ENCODE measurements around the gene MYL6B.
"Not testable (repeated sequence)": the region's sequence is repeated elsewhere in the genome, so short reads cannot be mapped to it uniquely, and the experiment has no call there.

Gene MYL6B

DNA sequence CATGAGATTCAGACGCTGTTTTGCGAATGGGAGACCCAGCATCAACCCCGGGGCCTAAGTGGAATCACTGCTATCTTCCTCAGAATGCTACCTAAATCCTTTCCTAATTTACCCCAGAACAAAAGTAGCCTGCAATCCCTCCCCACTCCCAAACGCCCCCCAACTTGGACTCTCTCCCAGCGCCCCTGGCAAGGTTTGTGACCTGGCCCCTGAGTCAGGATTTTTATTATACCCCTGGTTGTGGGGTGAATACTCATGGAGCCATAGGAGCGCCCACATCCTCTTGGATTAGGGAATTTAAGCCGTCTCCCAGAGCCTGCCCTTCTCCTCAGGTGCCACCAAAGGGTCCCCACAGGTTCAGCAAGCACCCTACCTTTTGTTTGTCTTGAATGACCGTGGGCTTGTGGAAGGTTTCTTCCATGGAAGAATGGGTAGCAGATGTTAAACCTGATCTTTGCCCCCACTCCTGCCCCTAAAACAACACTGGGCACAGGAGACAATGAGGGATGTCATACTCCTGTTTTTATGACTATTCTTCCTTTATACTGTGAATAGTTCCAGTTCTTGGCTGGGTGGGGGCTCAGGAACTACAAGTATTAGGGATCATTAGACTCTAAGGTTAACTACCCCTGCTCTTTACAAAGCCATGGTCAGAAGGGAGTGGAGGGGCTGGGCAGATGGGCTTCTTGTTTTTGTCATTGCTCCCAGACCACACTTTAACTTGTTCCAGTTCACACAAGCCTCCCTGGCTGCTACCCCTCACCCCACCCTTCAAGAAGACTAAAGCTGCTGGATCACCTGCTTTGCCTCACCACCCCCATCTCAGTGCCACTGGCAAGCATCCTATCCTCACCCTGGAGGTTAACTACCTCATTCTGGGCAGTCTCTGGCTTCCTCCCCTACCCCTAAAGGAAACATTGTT is 630 bp downstream of the MYL6B start:
- no peak for DNase-seq (ENCODE audit: low read depth)

DNA sequence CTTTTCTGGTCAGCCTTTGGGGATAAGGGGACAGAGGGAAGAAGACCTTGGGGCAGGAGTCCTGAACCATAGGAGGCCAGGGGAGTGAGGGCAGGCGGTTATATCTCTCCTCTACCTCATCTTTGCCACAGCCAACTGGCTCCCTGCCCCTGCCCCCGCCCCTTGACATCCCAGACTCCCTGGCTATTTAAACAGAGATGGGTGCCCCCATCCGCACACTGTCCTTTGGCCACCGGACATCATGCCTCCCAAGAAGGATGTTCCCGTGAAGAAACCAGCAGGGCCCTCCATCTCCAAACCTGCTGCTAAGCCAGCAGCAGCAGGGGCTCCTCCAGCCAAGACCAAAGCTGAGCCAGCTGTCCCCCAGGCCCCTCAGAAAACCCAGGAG is 1.3 kb downstream of the MYL6B start:
- no peak for DNase-seq (ENCODE audit: low read depth)

DNA sequence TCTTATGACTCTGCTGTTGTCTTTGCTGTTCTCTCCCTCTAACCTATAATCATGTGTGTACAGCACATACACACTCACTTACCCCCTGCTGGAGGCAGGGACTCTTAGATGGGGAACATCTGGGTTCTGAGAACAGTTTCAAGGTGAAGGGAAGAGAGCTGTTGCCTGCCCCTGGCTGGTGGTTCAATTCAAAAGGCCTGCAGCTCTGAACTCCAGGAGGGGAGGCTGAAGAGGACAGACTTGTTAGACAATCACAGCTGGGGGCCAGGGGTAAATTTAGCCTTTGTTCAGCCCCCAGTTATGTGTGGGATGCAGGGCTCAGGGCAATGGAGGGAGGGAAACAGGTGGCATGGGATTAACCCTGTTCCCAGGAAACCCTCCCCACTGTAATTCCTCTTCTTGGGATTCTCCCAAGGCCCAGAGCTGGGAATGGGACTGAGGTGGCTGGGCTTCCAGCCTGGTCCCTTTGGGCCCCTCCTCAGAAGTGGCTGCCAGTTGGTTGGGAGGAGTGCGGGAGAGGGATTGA is 1.9 kb downstream of the MYL6B start:
- DNase-seq (ENCODE audit: low read depth), result no peak

DNA sequence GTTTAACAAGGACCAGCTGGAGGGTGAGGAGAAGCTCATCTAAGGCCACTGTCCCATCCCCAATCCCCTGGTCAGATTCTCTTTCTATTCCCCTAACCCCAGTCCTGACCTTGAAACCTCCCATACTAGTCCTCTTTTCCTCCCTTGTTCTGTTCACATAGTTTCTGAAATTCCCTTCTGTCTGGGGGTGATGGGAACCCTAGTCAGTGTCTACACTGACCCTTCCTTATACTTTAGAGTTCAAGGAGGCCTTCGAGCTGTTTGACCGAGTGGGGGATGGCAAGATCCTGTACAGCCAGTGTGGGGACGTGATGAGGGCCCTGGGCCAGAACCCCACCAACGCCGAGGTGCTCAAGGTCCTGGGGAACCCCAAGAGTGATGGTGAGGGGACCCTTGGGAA is 2.4 kb downstream of the MYL6B start:
- no peak for DNase-seq (ENCODE audit: low read depth)

DNA sequence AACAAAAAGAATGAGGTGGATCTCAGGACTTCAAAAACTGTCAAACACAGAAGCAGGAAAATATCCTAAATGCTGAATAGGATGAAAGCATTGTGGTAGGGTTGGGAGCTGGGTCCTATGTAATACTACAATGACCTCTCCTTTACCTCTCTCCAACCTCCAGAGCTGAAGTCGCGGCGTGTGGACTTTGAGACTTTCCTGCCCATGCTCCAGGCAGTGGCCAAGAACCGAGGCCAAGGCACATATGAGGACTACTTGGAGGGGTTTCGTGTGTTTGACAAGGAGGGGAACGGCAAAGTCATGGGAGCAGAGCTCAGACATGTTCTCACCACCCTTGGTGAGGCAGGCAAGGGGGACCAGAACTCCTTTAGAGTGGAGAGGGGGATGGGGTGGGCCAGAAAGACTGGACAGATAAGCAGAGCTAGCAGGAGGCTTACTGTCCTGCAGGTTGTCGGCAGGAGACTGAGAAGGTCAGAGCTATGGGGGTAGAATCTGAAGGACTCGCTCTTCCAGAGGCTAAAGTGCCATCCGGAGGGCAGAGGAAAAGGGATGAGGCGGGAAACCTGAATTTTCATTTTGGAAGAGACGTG is 3.0 kb downstream of the MYL6B start:
- DNase-seq (ENCODE audit: low read depth), result no peak

DNA sequence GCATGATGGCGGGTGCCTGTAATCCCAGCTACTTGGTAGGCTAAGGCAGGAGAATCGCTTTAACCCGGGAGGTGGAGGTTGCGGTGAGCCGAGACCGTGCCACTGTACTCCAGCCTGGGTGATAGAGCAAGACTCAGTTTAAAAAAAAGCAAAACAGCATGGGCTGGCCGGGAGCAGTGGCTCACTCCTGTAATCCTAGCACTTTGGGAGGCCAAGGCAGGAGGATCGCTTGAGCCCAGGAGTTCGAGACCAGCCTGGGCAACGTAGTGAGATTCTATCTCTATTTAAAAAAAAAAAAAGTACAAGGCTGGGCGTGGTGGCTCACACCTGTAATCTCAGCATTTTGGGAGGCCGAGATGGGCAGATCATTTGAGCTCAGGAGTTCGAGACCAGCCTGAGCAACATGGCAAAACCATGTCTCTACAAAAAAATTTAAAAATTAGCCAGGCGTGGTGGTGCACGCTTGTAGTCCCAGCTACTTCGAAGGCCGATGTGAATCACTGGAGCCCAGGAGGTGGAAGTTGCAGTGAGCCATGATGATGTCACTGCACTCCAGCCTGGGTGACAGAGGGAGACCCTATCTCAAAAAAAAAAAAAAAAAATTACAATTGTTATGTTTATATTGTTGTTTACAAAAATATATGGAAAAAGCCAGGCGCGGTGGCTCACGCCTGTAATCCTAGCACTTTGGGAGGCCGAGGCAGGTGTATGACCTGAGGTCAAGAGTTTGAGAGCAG is 4.2 kb downstream of the MYL6B start:
- DNase-seq (ENCODE audit: low read depth), result not testable (repeated sequence)

DNA sequence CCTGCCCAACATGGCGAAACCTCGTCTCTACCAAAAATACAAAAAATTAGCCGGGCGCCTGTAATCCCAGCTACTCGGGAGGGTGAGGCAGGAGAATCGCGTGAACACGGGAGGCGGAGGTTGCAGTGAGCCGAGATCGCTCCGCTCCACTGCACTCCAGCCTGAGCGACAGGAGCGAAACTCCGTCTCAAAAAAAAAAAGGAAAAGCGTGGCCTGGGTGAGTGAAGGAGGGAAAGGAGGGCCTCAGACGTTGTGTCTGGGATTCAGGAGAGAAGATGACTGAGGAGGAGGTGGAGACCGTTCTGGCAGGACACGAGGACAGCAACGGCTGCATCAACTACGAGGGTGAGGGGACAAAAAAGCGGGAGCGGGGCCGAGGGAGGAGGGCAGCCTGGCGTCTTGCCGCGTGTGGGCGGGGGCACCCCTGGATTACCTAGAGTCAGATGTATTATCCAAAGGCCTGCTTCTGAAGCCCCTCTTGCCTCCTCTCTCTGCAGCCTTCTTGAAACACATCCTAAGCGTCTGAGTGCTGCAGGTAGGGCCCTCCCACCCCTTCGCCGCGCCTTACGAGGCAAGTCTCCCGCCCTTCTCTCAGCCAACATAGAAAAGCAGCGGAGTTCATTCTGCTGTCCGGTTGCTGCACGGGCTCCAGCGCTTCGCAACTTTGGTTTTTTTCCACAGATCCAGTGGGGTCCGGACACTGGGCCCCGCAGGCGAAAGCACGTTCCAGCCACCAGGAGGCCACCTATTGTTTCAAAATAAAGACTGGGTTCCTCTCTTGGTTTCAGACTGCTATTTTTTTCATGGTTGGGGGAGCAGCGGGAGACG is 5.0 kb downstream of the MYL6B start:
- peak; percentile 85 for DNase-seq (ENCODE audit: low read depth)

DNA sequence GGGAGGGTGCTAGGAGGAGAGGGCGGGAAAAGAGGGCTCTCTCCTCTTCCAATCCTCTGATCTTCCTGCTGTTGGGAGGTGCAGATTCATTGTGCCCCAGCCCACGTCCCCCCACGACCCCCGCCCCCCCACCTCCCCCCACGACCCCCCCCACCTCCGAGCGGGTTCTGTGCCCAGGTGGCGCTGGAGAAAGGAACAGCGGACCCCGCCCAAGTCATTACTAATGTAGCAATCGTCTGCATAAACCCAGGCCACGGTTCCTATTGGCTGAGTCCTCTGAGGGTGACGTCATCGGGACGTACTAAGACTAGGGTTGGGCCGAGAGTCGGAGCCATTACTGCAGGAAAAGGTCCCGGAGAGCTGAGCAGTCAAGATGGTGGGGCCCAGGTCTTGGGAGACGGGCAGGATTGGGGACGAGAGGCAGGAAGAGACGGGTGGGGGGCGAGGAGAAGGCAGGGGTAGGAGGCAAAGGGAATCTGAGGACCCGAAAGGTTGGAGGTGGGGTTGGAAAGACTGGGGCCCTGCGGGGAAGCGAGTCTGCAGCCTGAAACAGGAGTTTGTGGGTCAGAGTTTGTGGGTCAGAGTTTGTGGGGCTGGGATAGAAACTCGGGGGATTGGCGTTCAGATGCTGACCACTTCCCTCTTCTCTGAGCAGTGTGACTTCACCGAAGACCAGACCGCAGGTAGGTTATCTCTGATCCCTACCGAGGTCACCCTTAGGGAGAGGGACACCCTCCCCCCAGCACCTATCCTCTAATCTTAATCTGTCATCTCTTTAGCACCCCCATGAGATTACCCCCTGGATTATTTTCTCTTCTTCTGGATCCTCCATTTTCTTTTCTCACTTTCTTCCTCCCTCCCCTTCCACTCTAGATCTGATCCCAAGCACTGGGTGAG is 5.9 kb downstream of the MYL6B start, which contains the start of gene MYL6:
Gene MYL6 (plus strand): TSS at position 331 of the 897 bp plus-strand sequence. CDS start 43 bp downstream, at position 374.
- peak; percentile 97 for DNase-seq (ENCODE audit: low read depth)

DNA sequence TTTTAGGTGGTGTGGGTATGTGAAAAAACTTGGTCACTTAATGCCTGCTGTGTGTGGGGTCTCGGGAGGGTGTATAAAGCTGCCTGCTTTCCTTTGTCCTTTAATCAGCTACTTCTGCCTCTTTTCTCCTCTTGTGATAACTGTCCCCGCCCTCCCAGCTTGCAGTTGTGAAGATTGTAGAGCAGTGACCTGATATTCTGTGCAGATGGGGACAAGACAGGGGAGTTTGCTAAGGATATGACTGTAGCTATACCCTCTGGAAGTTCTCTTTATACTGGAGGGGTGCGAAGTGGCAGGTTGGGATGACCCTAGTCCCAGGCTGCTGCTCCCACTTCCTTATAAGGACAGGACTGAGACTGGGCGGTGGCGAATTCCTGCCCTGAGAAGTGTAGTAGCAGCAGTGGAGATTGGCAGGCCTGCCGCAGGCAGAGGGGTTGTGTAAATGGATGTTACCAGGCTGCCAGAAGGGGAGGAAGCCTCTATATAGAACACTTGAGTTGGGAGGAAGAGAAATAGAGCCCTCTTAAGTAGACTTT is 6.6 kb downstream of the MYL6B start:
- DNase-seq (ENCODE audit: low read depth), result peak; percentile 82

DNA sequence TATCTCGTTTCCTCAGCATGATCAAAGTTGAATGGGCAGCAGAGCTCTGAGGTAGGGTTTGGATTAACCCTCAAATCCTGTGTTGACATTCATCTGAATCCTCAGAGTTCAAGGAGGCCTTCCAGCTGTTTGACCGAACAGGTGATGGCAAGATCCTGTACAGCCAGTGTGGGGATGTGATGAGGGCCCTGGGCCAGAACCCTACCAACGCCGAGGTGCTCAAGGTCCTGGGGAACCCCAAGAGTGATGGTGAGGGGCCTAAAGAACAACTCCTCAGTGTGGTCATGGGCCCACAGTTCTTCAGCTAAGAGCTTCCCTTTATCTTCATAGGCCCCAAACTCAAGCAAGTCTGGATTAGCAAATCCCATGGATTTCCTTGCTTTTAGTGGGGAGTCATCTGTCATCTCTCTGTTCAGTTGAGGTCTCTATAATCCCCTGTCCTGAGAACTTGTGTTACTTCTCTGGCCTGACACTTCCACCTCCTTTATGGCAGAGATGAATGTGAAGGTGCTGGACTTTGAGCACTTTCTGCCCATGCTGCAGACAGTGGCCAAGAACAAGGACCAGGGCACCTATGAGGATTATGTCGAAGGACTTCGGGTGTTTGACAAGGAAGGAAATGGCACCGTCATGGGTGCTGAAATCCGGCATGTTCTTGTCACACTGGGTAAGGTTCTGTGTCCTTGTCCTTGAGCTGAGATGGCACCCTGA is 7.2 kb downstream of the MYL6B start:
- DNase-seq (ENCODE audit: low read depth), result no peak

DNA sequence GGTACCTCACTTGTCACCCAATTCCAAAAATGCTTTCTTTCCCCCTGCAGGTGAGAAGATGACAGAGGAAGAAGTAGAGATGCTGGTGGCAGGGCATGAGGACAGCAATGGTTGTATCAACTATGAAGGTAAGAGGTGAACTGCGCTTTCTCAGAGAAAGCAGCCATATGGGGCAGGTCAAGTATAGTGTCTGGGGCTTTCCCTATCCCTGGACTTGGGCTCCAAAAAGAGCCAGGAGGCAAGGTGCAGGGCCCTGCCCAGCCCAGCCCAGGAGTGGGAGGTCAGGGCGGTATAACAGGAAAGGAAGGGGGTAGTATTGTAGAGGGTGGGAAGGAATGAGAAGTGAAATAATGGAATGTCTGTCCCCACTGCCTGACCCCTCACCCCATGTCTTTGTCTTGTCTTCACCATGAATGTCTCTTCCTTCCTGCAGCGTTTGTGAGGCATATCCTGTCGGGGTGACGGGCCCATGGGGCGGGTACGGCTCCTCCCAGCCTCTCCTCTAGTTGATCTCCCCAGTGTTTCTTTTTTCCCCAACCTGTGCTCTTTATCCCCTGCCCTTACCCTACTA is 7.9 kb downstream of the MYL6B start:
- DNase-seq (ENCODE audit: low read depth), result no peak

DNA sequence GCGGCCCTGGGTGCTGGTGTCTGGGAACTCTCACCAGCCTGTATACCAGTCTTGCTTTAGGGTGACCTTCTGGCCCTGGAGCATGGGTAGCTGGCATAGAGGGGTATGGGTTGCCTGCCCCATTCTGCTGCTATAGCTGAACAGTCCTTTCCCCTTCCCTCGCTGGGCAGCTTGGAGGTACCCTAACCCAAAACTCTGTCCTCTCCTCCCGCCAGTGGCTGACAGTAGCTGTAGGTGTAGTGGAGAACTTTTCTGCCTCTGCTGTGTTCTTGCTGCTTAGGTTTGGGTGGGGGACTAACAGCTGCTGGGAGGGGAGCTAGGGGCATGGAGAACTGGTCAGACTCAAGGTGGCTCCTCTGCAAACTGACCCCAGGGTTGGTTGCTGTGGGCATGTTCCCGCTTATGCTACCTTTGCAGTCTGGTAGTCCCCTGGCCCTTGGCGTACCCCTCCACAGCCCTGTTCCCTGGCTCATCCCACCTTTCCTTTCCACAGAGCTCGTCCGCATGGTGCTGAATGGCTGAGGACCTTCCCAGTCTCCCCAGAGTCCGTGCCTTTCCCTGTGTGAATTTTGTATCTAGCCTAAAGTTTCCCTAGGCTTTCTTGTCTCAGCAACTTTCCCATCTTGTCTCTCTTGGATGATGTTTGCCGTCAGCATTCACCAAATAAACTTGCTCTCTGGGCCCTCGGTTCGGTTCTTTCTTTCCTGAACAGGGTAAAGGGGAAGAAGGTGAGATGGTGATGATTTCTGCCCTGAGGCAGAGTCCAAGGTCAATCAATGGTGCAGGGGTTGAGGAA is 8.7 kb downstream of the MYL6B start:
- no peak for DNase-seq (ENCODE audit: low read depth)

DNA sequence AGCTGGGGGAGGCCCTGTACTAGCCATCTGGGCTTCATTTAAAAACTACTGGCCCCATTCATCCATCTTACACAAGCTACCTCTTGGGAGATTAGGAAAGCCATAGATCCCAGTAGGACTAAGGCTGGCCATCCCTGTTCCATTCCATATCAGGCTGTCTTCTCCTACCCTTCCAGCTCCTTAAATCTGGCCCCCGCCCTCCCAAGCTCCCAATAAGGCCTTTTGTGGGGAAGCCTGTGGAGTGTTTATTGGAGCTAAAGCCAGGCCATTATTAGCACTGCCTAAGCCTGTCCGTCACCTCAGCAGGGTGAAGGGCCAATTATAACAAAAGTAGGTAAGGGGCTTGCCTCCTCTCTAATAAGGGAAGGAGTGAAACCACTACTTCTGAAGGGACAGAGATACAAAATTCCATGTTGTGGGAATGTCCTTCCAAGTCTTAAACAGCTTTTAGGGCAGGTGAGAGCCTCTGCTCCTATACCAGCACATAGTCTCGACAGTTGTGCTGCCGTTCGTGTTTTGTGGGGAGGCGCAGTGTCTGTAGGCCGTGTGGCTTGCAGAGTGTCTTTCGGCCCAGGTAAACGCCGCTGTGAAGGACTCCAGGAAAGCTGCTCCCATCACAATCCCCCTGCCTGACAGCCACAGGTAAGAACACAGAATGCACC is 9.4 kb downstream of the MYL6B start:
- no peak for DNase-seq (ENCODE audit: low read depth)

DNA sequence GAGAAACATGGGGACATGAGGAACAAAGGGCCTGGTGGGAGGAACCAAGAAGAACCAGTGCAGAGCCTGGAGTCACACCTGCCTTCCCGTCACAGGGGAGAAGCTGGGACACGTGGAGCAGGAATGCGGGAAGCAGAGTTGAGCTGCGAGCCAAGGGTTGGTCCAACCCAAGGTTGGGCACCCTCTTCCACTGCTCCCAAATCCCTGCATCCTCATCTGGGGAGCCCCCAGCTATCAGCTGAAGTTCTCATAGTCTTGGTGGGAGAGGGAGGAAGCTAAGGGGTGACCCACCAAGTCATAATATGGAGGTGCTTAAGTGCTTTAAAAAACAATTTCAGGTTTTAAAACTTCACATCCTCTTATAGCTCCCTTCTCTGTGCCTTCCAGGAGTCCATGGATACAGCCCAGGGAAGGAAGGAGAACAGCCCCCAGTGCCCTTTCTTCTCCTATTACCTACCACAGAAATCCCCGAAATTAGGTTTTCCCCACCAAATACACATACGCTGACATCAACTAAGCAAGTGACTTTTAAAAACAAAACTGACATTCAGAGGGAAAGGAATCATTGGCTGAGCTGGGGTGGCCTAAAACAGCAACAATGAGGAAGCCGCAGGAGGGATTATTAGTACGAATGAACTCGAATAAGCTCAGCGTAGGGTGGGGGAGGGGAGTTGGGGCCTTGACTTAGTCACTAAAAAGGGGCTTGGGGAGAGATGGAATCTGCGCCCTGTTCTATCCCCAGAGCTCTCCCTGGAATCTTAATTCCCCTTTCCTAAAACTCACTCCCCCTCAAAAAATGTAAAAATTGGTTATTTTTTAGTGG is 10.3 kb downstream of the MYL6B start:
- DNase-seq (ENCODE audit: low read depth), result no peak

DNA sequence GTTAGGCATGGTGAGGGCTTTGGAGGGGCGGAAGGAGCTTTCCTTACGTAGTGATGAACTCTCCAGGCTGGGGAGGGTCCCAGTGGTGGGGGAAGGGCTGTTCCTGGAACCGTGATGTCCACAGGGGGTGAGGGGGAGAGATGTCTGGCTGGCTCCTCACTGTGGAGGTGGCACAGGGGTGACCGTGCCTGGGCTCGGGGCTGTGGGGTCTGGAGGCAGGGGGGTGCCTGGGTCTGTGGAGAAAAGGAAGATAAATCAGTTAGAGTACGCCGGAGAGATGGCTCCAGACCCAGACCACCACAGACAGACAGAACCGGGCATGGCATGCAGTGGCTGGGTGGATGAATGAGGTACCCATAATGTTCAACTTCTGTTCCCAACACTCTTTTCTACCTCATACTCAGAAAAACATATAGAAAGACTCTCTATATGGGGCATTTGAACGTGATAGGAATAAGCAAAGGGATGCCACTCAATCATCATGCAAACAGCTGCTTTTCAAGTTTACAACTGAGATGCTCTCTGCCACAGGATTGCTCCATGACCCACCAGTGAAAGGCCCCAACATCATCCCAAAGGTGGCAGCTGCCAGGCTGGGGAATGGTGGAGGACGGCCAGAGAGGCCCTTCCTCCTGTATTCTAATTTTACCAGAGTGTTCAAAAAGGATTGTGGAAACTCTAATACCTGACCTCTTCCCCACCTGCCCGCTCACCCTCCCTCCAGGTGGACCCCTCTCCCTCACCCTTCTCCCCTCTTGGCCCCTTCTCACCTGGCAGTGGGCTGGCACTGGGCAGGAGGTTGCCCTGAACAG is 11.4 kb downstream of the MYL6B start:
- DNase-seq (ENCODE audit: low read depth), result no peak

DNA sequence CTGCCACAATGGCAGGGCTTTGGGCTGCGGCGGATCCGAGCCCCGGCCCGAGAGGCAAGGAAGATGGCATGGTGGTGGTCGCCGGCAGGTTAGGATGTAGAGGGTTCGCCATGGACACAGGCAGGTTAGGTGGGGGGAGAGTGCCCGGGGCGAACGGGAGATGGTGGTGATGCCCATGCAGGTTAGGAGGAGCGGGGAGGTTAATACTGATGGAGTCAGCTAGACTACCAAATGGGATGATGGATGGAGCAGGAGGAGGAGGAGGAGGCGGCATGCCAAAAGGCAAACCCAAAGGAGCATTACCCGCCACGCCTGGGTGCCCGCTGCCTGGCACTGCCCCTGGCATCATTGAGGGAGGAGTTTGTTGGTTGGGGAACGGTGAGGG is 11.9 kb downstream of the MYL6B start:
- DNase-seq (ENCODE audit: low read depth), result no peak
